ENCODE measurements around the gene VSX1.

The VSX1 gene

GRCh38 chr20:25030649-25031207 is 51.2 kb downstream of the VSX1 start:
- Mint-ChIP-seq H3K4me3 (no peak overlapping the region), H3K36me3 (peaks cover 6% of the 10 kb centered on the region), H3K27ac (no peak overlapping the region), H3K4me1 (peaks cover 37% of the 10 kb centered on the region), H3K27me3 (no peaks in the 10 kb centered on the region), H3K9me3 (no peaks in the 10 kb centered on the region)

DNA sequence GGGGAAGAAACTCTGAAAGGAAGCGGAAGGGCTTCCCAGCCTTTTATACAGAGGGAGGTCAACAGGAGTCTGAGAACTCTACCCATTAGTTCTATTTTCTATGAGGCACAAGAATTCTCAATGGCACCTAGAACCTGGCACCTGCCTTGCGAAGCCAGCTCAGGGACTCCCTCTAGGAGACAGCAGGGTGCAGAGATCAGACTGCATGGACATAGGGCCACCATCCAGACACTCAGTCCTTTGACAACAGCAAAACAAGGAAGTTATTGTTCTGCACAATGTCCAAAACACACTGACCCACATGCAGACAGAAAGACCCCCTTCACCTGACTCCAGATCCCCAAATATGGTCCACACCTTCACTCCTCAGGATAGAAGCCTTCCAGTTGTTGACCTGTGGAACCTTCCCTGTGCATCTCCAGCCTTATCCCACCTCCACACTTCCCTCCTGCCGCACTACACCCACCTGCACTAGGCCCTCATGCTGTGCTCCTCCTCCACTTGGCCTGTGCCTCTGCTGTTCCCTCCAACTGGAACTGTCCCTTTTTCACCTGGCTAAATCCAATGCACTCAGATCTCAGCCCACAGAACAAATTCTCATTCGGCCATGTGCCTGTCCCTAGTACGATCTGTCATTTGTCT is 51.8 kb downstream of the VSX1 start:
- H3K27ac Mint-ChIP-seq, result no peak overlapping the region
- H3K4me3 Mint-ChIP-seq, result no peak overlapping the region
- H3K9me3 Mint-ChIP-seq, result no peaks in the 10 kb centered on the region
- no peaks in the 10 kb centered on the region for H3K27me3 Mint-ChIP-seq
- peaks cover 6% of the 10 kb centered on the region for H3K36me3 Mint-ChIP-seq
- H3K4me1 Mint-ChIP-seq, result peaks cover 31% of the 10 kb centered on the region

DNA sequence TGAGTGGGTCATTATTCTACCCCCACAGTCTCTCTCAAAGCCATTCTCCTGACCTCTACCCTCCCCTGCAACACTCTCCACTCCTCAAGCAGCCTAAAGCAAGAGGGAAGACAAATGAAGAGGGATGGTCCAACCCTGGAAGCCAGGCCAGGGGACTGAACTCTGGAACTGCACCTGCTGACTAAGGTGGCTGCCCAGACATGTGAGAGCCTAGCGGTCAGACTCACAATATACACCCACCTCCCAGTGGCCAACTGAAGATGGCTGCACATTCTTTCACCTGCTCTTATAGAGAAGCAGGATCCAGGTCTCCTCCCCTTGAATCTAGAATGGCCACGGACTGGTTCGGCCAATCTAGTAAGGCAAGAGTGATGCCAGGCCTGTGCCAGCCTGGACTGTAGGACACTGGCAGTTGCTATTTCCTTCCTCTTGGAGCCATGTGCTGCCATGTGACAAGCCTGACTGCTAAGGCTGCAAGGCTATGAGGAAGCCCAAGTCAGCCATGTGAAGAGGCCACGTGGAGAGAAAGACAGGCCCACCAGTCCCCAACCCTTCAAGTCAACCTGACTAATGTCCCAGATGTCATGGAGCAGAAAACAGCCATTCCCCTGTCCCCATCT is 55.8 kb downstream of the VSX1 start:
- H3K4me1 Mint-ChIP-seq, result peaks cover 27% of the 10 kb centered on the region
- no peaks in the 10 kb centered on the region for H3K27me3 Mint-ChIP-seq
- no peak overlapping the region for H3K4me3 Mint-ChIP-seq
- peaks cover 9% of the 10 kb centered on the region for H3K36me3 Mint-ChIP-seq
- H3K9me3 Mint-ChIP-seq, result no peaks in the 10 kb centered on the region
- no peak overlapping the region for H3K27ac Mint-ChIP-seq
